UCSD-AML1 (cell line): ENCODE data around the gene DMD.
"Not testable (repeated sequence)": the region's sequence is repeated elsewhere in the genome, so short reads cannot be mapped to it uniquely, and the experiment has no call there.

Experiments used
- DNase-seq: peaks from one replicate; lab custom pipeline; 2025; ENCODE audit not compliant: unreplicated experiment; lab: John Stamatoyannopoulos, UW

DMD gene

DNA sequence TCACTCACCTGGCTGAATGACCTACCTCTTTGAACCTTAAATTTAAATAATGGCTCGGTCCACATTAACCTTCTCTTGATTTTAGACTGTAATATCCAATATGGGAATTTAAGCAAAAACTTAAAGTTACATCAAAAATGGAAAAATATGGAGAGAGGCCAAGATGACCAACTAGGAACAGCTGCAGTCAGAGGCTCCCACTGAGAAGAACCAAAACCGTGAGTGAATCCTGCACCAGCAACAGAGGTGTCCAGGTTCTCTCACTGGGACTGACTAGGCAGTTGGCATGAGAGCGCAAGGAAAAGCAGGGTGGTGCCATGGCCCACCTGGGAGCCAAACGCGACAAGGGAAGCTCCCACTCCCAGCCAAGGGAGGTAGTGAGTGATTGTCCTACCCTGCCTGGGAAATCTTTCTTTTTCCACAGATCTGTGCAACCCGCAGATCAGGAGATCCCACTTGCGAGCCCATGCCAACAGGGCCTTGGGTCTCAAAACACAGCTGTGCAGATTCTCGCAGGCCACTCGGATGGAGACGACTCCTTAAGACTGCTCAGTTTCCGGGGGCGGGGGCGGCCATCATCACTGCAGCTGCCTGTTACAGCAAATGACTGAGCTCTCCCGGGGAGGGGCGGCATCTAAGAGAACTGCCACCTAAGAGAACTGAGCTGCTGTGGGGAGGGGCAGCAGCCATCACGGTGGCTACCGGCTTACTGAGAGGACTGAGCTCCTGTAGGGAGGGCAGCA is 343.4 kb downstream of the DMD start:
- DNase-seq, result no peak

DNA sequence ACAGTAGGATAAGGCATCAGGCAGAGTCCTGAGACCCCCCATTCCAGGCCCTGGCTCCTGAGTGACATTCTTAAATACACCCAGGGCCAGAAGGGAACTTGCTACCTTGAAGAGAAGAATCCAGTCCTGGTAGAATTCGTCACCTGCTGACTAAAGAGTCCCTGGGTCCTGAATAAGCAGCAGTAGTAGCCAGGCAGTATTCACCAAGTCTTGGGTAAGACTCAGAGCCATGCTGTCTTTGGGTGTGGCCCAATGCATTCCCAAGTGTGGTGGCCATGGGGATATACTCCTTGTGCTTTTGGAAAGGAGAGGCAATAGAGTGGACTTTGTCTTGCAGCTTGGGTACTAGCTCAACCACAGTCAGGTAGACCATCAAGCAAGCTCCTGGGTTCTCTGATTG is 359.1 kb downstream of the DMD start:
- DNase-seq, result no peak

DNA sequence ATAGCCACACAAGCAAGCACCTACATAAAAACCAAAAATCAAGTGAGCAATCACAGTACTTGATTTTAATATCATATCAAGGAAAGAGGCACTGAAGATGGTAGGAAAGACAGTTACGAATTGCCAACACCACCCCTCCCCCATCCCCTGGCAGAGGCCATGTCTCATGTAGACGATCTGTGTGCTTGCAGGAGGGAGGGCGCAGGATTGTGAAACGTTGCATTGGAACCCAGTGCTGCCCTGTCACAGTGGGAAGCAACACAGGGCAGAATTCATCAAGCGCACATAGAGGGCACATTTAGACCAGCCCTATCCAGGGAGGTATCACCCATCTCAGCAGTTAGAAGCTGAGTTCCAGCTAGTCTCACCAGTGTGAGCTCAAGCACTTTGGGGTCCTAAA is 359.8 kb downstream of the DMD start:
- DNase-seq, result no peak

DNA sequence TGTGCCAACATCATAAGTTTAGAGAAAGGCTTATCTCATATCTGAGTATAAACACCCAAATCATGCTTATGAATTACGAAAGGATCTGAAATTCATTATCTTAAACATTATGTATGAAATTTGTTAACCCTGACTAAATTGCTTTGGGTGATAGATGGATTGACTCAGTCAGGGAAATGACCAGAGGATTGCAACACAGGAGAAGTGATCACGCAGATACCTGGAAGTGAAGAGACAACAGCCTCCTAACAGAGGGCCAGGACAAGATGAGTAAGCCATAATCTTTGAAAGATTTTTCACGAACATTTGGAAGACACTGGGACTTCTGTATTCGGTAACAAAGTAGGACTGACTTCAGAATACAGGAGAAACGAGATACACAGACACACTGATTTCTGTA is 363.4 kb downstream of the DMD start:
- no peak for DNase-seq

DNA sequence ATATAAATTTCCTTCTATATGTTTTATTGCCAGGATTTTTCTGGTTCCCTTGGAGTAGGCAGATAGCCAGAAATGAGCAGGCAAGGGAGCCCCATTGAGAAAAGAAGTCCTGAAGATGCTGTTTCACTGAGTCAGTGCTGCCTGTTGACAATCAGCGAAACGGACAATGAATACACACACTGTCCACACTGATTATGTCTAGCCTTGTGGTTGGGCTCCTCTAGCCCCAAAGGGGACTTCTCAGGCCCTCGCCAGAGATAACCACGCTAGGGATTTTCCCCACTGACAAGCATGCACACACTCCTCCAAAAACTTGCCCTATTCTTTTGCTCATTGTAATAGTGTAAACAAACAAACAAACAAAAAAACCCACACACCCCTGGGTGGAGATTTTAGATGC is 369.3 kb downstream of the DMD start:
- DNase-seq, result no peak

DNA sequence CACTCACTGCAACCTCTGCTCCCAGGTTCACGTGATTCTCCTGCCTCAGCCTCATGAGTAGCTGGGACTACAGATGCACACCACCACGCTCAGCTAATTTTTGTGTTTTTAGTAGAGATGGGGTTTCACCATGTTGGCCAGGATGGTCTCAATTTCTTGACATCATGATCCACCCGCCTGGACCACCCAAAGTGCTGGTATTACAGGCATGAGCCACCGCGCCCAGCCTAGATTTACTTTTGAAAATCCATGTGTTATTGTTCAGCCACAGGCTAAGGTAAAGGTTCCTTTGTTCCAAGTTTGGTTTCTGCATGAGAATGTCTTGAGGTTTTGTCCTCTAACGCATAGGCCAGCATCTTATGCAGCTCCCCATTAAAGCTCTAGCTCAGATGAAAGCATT is 371.6 kb downstream of the DMD start:
- no peak for DNase-seq

DNA sequence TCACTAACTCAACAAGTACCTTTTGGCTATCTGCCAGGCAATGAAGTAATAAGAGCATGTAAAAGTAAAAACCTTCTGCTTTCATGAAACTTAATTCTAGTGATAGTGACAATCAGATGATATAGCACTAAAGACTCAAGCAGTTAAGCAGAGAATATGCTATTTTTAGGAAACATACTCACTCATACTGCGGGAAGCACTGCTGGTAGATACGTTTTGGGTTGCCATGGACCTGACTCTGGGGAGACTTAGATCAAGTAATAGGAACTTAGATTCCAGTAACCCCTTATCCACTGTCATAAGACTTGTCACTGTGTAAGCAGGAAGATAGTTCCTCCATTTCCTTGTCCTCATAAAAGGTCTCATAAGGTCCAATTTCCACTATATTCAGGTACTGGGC is 386.3 kb downstream of the DMD start:
- DNase-seq, result no peak

DNA sequence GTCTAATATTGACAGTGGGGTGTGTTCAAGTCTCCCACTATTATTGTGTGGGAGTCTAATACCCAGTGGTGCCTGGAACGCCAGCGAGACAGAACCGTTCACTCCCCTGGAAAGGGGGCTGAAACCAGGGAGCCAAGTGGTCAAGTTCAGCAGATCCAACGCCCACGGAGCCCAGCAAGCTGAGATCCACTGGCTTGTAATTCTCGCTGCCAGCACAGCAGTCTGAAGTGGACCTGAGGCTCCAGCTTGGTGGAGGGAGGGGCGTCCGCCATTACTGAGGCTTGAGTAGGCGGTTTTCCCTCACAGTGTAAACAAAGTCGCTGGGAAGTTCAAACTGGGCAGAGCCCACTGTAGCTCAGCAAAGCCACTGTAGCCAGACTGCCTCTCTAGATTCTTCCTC is 407.3 kb downstream of the DMD start:
- DNase-seq, result no peak

DNA sequence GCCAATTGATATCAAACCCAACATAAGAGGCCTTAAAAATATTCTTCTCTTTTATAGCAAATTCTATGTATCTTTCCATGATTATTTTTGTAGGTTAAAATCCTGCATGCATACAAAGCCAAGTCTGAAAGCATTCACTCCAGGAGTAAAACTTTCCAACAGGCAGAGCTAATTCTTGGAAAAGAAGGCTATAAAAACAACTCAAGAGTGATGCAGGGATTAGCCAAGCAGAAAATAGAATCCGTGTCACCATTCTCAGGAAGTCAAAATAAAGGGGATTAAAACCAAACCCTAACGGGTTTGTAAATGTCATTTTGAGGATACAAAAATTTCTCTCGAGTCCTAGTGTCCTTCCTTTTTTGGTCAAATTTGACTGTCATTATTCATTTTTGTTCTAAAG is 412.4 kb downstream of the DMD start:
- DNase-seq, result no peak

DNA sequence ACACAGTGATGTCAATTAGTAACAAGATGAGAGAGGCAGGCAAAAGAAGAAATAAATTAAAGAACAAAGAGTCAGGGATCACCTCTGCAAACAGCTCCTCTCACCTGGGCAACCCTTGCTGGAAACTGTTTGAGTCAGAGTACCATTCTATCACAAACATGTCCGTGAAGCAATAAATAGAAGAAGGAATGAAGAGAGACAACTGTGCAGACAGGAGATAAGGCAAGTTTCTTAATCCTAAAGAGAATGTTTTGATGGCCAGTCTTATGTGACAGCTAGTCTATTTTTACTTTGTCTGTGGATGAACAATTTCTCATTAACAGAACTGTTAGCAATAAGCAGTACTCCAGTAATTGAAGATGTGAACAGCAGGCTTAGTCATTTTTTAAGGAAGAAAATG is 422.4 kb downstream of the DMD start:
- DNase-seq, result no peak

DNA sequence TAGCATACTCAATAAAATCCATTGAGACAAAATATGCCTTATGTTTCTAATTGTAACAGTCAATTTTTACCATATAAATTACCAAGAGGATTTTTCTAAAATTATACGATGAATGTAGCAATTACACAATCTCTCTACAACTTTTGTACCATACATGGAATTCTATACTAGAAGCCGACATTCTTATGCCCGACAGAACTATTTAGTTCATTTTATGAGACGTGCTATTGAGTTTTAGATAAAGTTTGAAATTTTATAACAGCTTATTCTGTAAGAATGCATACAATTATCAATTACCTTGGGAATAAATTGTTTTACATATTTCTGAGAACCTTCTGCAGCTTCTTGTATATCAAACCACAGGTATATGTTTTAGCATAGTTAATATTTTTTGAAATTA is 431.2 kb downstream of the DMD start:
- DNase-seq, result no peak

DNA sequence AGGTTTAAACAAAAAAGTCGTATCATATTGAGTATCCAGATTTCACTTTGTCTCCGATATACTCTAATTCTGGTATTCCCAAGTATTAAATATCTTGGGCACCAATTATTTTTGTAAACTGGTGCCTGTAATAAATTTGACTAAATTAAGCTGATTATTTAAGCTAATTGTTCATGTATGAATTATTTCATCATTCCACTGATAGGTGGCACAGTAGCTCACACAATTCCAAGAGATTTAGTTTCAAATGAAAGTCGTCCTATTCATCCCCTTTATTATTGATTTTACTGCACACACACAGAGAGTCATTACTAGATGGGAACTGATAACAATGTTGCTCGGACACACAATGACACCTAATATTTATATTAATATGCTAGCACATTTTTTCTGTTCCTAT is 432.4 kb downstream of the DMD start:
- DNase-seq, result no peak

DNA sequence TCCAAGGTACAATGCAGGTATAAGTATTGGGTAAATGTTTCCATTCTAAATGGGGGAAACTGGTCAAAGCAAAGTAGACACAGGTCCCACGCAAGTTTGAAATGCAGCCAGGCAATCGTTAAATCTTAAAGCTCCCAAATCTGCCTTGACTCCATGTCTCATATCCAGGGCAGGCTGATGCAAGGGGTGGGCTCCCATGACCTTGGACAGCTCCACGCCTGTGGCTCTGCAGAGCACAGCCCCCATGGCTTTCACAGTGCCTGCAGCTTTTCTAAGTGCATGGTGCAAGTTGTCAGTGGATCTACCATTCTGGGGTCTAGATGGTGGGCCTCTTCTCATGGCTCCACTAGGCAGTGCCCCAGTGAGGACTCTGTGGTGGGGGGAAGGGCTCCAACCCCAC is 436.4 kb downstream of the DMD start:
- no peak for DNase-seq

DNA sequence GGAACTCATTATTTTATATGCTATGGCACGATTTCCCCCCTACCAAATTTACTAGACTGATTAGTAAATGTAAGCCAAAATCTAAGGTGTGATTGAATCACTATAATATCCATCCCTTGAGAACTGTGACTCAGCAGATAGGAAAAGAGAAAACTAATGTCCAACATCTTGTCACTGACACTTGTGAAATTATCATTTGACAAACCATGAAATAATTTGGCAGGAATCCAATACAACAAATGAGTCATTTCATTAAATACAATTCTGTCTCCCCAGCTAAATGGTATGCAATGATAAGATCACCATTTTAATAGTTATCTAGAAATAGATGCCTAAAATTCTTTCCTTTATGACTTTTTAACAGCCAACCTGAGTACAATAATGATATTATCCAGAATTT is 462.3 kb downstream of the DMD start:
- no peak for DNase-seq

DNA sequence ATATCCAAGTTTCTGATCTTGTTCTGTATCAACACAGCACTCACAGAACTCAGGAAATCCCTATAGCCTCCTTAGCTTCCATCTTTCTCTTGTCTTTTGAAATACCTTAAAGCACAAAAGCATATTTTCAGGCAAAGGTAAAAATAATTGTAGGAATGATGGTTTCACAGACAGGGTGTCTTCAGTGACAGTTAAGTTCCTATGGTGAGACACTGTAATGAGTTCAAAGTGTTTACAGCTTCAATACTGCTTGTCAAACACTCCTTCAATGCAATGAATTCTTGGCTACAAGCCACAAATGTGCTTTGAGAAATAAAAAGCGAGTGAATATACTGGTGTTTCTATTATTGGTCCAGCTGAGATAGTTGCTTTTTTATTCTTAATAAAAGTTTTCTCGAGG is 466.0 kb downstream of the DMD start:
- no peak for DNase-seq

DNA sequence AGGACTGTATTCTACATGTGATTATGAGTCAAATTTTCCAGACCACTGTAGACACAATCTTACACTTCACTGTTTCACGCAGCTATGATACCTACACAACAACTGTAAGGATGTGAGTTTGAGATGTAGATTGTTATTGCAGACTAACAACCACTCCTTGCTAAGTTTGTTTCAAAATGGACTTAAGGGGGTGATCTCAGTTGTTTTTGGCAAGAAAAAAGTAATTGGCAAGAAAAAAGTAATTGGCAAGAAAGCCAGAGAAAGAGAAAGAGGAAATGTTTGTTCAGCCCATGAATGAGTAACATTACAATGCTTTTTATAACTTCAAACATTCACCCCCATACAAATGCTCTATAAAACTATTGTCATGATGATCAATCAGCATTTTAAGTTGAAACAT is 466.4 kb downstream of the DMD start:
- no peak for DNase-seq

DNA sequence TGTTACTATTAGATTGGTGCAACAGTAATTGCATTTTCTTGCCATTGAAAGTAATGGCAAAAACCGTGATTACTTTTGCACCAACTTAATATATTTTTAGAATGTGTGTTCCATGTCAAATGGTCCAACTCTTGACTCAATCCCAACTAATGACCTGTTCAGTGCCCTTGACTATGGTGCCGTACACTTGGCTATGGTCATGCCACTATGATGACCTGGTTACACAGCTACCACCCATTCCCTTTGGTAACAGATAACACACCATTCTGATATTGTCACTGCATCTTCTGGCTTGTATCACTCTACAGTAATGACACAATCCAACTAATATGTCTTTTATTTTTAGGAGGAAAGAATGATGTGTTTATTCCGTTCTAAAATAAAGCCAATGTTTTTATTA is 469.4 kb downstream of the DMD start:
- no peak for DNase-seq

DNA sequence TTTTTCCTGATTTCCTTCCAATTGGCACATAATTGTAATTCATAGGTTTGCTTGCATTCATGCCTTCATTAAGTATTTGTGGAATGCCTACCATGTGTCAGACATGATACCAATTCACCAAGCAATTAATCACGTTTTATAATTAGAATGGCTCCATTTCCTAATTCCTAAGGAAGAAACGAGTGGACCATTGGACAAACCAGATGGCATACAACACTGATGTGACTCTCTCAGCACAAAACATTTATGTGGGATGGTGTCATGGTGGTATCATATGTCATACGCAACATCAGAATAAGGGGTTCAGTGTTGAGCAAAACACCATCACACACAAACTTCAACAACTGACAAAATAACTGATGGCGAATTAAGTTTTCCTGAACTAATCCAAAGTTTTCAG is 502.8 kb downstream of the DMD start:
- DNase-seq, result no peak

DNA sequence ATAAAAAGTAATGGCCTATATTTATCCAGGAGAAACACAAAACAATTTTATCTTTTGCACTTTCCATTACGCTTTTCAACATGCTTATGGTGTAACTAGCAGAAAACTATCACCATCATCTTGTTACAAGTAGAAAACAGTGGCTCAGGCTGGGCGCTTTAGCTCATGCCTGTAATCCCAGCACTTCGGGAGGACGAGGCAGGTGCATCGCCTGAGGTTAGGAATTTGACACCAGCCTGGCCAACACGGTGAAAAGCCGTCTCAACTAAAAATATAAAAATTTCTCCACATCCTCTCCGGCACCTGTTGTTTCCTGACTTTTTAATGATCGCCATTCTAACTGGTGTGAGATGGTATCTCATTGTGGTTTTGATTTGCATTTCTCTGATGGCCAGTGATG is 506.0 kb downstream of the DMD start:
- DNase-seq, result not testable (repeated sequence)

DNA sequence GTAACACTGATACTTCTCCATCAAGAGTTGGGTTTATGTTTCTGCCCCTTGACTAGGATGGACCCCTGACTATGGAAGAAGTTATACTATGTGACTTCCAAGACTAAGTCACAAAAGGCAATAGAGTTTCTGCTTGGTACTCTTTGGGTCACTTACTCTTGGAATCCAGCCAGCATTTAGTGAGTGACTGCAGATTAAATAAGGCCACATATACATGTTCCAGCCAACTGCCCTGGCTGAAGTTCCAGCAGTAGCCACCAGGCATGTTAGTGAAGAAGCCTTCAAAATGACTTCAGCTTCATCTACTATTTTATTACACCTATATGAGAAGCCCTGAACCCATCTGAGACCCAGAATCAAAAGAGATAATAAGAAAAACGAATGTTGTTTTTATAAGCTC is 524.0 kb downstream of the DMD start:
- DNase-seq, result no peak

DNA sequence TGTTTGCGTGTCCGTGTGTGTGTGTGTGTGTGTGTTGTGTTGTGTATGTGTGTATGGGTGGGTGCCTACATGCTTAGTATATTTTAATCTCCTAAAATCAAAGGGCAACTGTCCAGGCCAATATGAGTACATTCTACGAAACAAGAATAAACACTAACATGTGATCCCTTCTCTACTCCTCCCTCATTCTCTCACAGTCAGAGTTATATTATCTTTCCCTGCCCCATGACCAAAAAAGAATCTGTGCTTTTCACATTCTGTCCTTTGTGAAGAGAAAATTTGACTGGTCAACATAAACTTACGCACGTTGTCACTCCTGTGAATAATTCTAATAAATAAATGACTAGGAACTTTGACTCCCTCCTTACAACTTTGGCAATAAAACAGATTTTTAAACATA is 532.9 kb downstream of the DMD start:
- no peak for DNase-seq

DNA sequence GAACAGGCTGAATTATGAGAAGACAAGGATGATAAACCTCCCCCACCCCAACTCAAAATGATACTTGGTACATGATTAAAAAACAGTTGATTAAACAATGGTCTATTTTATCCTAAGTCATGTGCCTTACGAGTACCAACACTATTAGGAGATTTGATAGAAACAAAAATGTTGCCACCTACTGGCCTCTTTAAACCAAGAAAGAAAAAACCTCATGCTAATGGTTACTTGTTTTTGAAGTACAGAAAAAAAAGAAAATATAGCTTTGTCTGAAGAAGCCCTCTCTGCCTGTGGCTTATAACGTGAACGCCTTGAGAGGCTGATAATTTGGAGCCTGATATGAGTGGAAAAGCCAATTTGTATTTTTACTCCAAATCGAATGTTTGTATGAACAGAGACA is 538.2 kb downstream of the DMD start:
- no peak for DNase-seq

DNA sequence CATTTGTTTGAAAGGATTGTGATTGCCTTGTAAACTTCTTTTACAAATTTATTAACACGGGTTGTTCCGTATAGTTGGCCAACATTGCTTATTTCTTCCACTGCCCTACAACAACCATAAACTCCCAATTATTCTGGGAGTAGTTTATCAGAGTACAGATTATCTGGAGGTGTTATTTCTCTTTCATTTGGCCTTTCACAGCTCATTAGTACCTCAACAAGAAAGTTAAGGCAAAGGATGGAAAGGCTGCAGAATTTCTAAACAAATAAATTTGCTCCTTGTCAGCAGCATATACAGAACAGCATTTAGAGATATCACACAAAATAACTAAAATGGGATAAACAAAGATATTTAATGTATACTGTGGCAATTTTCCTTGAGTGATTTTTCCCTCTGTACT is 548.8 kb downstream of the DMD start:
- no peak for DNase-seq
